Lung (tissue), 12 donors: ENCODE measurements around the gene CCDC192. TPM values are rescaled to one million over a fixed set of nuclear protein-coding genes. Genes with fewer than 3 reads are reported as not detected.

Experiments used
- ATAC-seq: fragments of 200-7000 bp; cut with Tn5 transposase; one replicate; pipeline ENCODE4 v1.9.1; 2020; ENCODE audit warnings: moderate number of reproducible peaks; ENCODE audit not compliant: insufficient read depth, low FRiP score
- DNase-seq, 3 donors: peaks; one replicate each; pipeline ENCODE4 v3.0.0-alpha.2; 2013 to 2017
- H3K27ac ChIP-seq, 2 donors: one replicate each; pipeline ENCODE4 v1.5.1; 2013; ENCODE audit warnings: mild to moderate bottlenecking in 2 of 2, moderate library complexity in 2 of 2, control low read depth in 1 of 2, inconsistent platforms in 1 of 2, low read depth in 1 of 2, low read length in 1 of 2
- H3K27me3 ChIP-seq, 3 donors: one replicate each; pipeline ENCODE4 v1.5.1; 2013; ENCODE audit warnings: low read length in 2 of 3; ENCODE audit not compliant: control insufficient read depth in 3 of 3, insufficient read depth in 3 of 3
- H3K36me3 ChIP-seq, 4 donors: one replicate each; pipeline ENCODE4 v1.5.1; 2013; ENCODE audit warnings: low read length in 4 of 4, mild to moderate bottlenecking in 1 of 4, moderate library complexity in 1 of 4; ENCODE audit not compliant: control insufficient read depth in 4 of 4, insufficient read depth in 4 of 4
- H3K4me1 ChIP-seq, 5 donors: one replicate each; pipeline ENCODE4 v1.5.1; 2013; ENCODE audit warnings: low read length in 5 of 5, mild to moderate bottlenecking in 2 of 5, moderate library complexity in 1 of 5; ENCODE audit not compliant: control insufficient read depth in 5 of 5, insufficient read depth in 5 of 5
- H3K4me3 ChIP-seq: one replicate; pipeline ENCODE4 v1.5.1; 2013; ENCODE audit warnings: mild to moderate bottlenecking, control low read depth, moderate library complexity
- H3K9ac ChIP-seq, 2 donors: one replicate each; pipeline ENCODE4 v1.5.1; 2013; ENCODE audit warnings: low read length in 2 of 2, control low read depth in 1 of 2; ENCODE audit not compliant: insufficient read depth in 1 of 2
- H3K9me3 ChIP-seq, 4 donors: one replicate each; pipeline ENCODE4 v1.5.1; 2013; ENCODE audit warnings: low read length in 3 of 4, mild to moderate bottlenecking in 1 of 4, moderate library complexity in 1 of 4; ENCODE audit not compliant: control insufficient read depth in 4 of 4, insufficient read depth in 3 of 4
- WGBS, 2 donors: extraction: QIAGEN DNeasy Blood & Tissue Kit; methylation state at CpG; one replicate each; pipeline ENCODE4 v1.1.7; 2013; 5-methylcytosine and 5-hydroxymethylcytosine counted together
- polyA plus RNA-seq, 2 donors: library from polyadenylated mRNA; stranded (reverse); fragments of 200-250 nt; gene quantifications; one replicate each; pipeline ENCODE4 v1.2.1, GENCODE V29; 2013
- total RNA-seq, 2 donors: library from RNA; depleted of rRNA in 1 of 2; stranded (reverse); fragments of >200 nt in 1 of 2; gene quantifications; one replicate each; pipeline ENCODE4 v1.2.1, GENCODE V29; 2014 to 2021
- TF ChIP-seq, protein P1 (sequence below): IDR thresholded peaks from 2 replicates; pipeline ENCODE4 v1.5.1; 2012; ENCODE audit warnings: mild to moderate bottlenecking; ENCODE audit errors: control extremely low read depth, extremely low read depth
- donor health status: control.
- donor health status: control.
- donor health status: Bipolar disorder and iron deficiency.
- donor health status: healthy.
- donor health status: DM: yes; HTN: yes; CAD: no.

CCDC192 gene
- total and polyA plus RNA-seq, 4 donors, result 0.08 to 0.47 (median 0.40) TPM; not detected in 1

DNA sequence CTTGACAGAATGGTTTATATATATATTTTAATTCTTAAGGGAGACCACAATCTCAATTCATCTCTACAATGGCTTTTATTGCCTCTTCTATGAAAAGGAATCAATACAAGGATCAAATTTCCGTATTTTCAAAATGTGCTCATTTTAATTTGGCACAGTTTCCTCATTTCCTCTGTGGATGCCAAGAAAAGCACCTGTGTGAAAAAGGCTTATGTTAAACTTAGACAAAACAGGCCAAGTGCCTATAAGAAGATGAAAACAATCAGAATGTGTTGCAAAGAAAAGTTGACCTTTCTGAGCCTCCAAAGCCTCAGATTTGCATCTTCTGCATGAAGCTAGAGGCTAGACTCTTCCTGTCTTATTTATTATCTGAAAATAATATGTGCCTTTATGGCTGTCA lies 206.6 kb downstream of the CCDC192 start:
- WGBS, 2 donors, result 48 to 61% methylated on average over 1 of the region's 1 CpG
- Histone ChIP-seq H3K9me3 (no peaks in the 10 kb centered on the region), H3K27me3 (no peaks in the 10 kb centered on the region), H3K4me3 (no peak overlapping the region), H3K4me1 (peaks cover 0 to 4% (median 0%) of the 10 kb centered on the region in 5 donors), H3K27ac (no peak overlapping the region), H3K36me3 (no peaks in the 10 kb centered on the region), H3K9ac (no peak overlapping the region)
- TF ChIP-seq, protein P1, sequence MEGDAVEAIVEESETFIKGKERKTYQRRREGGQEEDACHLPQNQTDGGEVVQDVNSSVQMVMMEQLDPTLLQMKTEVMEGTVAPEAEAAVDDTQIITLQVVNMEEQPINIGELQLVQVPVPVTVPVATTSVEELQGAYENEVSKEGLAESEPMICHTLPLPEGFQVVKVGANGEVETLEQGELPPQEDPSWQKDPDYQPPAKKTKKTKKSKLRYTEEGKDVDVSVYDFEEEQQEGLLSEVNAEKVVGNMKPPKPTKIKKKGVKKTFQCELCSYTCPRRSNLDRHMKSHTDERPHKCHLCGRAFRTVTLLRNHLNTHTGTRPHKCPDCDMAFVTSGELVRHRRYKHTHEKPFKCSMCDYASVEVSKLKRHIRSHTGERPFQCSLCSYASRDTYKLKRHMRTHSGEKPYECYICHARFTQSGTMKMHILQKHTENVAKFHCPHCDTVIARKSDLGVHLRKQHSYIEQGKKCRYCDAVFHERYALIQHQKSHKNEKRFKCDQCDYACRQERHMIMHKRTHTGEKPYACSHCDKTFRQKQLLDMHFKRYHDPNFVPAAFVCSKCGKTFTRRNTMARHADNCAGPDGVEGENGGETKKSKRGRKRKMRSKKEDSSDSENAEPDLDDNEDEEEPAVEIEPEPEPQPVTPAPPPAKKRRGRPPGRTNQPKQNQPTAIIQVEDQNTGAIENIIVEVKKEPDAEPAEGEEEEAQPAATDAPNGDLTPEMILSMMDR, result no peak
- DNase-seq (no peak), ATAC-seq (no peak)

DNA sequence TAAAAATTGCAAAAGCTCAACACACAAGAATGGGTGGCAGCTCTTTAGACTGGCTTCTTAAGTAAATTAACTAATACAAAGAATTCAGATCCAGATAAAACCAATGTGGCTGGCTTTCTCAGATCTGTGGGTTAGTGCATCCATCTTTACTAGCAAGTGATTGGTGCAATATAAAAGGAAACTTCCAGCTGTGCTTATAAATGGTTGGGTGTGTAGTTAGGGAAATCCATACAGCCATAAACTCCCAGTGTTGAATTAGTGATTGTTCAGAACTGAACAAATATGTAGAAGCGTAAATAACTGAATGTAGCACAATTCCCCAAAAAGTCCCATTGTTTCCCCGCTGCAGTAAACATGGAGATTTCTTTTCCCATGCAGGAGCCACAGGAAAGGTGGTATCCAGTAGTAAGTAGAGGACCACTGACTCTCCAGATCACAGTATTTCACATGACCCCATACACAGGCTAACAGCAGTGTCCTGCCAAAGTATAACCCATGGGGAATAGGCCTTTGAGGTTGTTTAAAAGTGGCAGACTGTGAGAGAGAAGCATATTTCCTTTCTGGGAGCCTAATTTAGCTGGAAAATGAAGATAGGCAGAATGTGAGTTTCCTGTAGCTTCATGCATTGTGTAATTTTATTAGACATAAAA lies 207.2 kb downstream of the CCDC192 start:
- ATAC-seq (no peak), DNase-seq (peak in 1 of 3 donors; percentile 36)
- H3K4me3 ChIP-seq, result no peak overlapping the region
- WGBS, 2 donors, result 94 to 95% methylated on average over 2 of the region's 2 CpGs
- no peaks in the 10 kb centered on the region for H3K36me3 ChIP-seq
- no peak overlapping the region for H3K9ac ChIP-seq
- H3K27me3 ChIP-seq, result no peaks in the 10 kb centered on the region
- TF ChIP-seq, protein P1, result no peak
- H3K27ac ChIP-seq, result no peak overlapping the region
- H3K4me1 ChIP-seq, result peaks cover 0 to 4% (median 0%) of the 10 kb centered on the region in 5 donors
- H3K9me3 ChIP-seq, result no peaks in the 10 kb centered on the region

DNA sequence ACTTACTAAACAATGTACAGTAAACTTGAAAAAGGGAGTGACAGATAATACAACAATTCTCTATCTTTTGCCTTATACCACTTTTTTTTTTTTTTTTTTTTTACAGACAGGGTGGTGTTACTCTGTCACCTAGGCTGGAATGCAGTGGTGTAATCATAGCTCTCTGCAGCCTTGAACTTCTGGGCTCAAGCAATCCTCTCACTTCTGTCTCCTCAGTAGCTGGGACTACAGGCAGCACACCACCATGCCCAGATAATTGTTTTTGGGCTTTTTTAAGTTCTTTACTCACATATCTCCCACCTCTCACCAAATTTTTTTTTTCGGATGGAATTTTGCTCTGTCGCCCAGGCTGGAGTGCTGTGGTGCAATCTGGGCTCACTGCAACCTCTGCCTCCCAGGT lies 208.4 kb downstream of the CCDC192 start:
- H3K4me3 ChIP-seq, result no peak overlapping the region
- no peaks in the 10 kb centered on the region for H3K9me3 ChIP-seq
- no peak overlapping the region for H3K9ac ChIP-seq
- H3K27ac ChIP-seq, result no peak overlapping the region
- peaks cover 0 to 4% (median 0%) of the 10 kb centered on the region in 5 donors for H3K4me1 ChIP-seq
- TF ChIP-seq, protein P1, result no peak
- ATAC-seq (no peak), DNase-seq (no peak)
- H3K27me3 ChIP-seq, result no peaks in the 10 kb centered on the region
- 83 to 91% methylated on average over 2 of the region's 2 CpGs for WGBS, 2 donors
- H3K36me3 ChIP-seq, result no peaks in the 10 kb centered on the region

DNA sequence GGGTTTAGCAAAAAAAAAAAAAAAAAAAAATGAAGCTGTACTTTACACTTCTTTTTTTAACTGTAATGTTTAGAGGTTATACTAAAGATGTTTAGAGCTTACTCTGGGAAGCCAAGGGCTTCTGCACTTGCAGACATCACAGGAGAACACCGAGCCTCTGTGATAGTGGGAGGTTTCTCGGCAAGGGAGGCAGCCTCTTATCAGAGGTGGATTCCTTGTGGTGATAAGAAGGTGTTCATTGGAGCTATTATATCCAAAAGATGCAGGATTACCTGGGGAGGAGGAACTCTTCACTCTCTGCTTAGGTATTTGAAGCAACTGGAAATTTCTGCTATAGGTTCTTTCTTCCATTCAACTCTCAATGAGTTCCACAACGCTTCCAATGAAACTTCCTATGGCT lies 209.2 kb downstream of the CCDC192 start:
- Histone ChIP-seq H3K4me3 (no peak overlapping the region), H3K9ac (no peak overlapping the region), H3K9me3 (no peaks in the 10 kb centered on the region), H3K27ac (no peak overlapping the region), H3K36me3 (no peaks in the 10 kb centered on the region), H3K27me3 (no peaks in the 10 kb centered on the region), H3K4me1 (peaks cover 0 to 4% (median 0%) of the 10 kb centered on the region in 5 donors)
- WGBS, 2 donors, result 79 to 87% methylated on average over 3 of the region's 3 CpGs
- DNase-seq, result no peak
- no peak for ATAC-seq
- TF ChIP-seq, protein P1, result no peak
